Osteoblast (primary cell): ENCODE measurements around the gene ATP5MC2. TPM values are rescaled to one million over a fixed set of nuclear protein-coding genes. Genes with fewer than 3 reads are reported as not detected.

Experiments
- DNase-seq: peaks from one replicate; pipeline ENCODE4 v3.0.0; 2011; ENCODE audit warnings: low spot score, mixed read lengths; ENCODE audit not compliant: insufficient read length; ENCODE audit errors: missing footprints
- H2AFZ ChIP-seq: 2 replicates; pipeline ENCODE4 v1.6.0; 2011; ENCODE audit warnings: mild to moderate bottlenecking, low read length
- H3K27ac ChIP-seq: 2 replicates; pipeline ENCODE4 v1.5.1; 2011; ENCODE audit warnings: mild to moderate bottlenecking, low read depth, low read length, moderate library complexity
- H3K27me3 ChIP-seq: 2 replicates; pipeline ENCODE4 v1.6.0; 2012; ENCODE audit warnings: mild to moderate bottlenecking, control low read depth, inconsistent platforms, low read length, moderate library complexity; ENCODE audit not compliant: insufficient read depth
- H3K36me3 ChIP-seq: 2 replicates; pipeline ENCODE4 v1.5.1; 2011; ENCODE audit warnings: mild to moderate bottlenecking, low read length, control low read depth, moderate library complexity; ENCODE audit not compliant: insufficient read depth
- H3K4me1 ChIP-seq: 2 replicates; pipeline ENCODE4 v1.5.1; 2011; ENCODE audit warnings: mild to moderate bottlenecking, low read length, control low read depth, moderate library complexity; ENCODE audit not compliant: insufficient read depth
- H3K4me2 ChIP-seq: 2 replicates; pipeline ENCODE4 v1.6.0; 2011; ENCODE audit warnings: mild to moderate bottlenecking, low read length; ENCODE audit not compliant: insufficient read depth
- H3K4me3 ChIP-seq: fragments of 200-600 bp; sonication (generic); 3 replicates; pipeline ENCODE4 v1.5.1; 2012; ENCODE audit warnings: mild to moderate bottlenecking, low read length, inconsistent platforms; ENCODE audit not compliant: insufficient read depth
- H3K79me2 ChIP-seq: 2 replicates; pipeline ENCODE4 v1.6.0; 2012; ENCODE audit warnings: mild to moderate bottlenecking, low read length, control low read depth, inconsistent platforms; ENCODE audit not compliant: insufficient read depth
- H3K9me3 ChIP-seq: 2 replicates; pipeline ENCODE4 v1.5.1; 2011; ENCODE audit warnings: low read depth, low read length, control low read depth
- H4K20me1 ChIP-seq: 2 replicates; pipeline ENCODE4 v1.6.0; 2012; ENCODE audit warnings: mild to moderate bottlenecking, low read length, control low read depth; ENCODE audit not compliant: insufficient read depth
- CTCF ChIP-seq: IDR thresholded peaks from 2 replicates; pipeline ENCODE4 v1.5.1; 2011; ENCODE audit warnings: mild to moderate bottlenecking, low read depth, low read length, moderate library complexity; ENCODE audit errors: extremely low read depth
- total RNA-seq: library from RNA; depleted of rRNA; stranded (reverse); fragments of >200 nt; gene quantifications from 2 replicates; pipeline ENCODE4 v1.2.3, GENCODE V29; 2012

Gene ATP5MC2
- total RNA-seq, 1 donor = 95.9 TPM

GRCh38 chr12:53717319-53717718, 41.4 kb upstream of the ATP5MC2 start:
- H3K36me3 ChIP-seq = peaks cover 71% of the 10 kb centered on the region
- H3K79me2 ChIP-seq = no peaks in the 10 kb centered on the region
- no peak overlapping the region for H3K27ac ChIP-seq
- no peak overlapping the region for H3K4me2 ChIP-seq
- H3K27me3 ChIP-seq = no peaks in the 10 kb centered on the region
- no peaks in the 10 kb centered on the region for H4K20me1 ChIP-seq
- H2AFZ ChIP-seq = no peak overlapping the region
- H3K4me3 ChIP-seq = no peak overlapping the region
- no peak for DNase-seq
- no peaks in the 10 kb centered on the region for H3K9me3 ChIP-seq
- TF ChIP-seq CTCF = no peak
- H3K4me1 ChIP-seq = no peaks in the 10 kb centered on the region

- Histone ChIP-seq H3K27ac (no peak overlapping the region), H3K36me3 (peaks cover 40% of the 10 kb centered on the region), H3K4me2 (no peak overlapping the region), H3K27me3 (peaks cover 9% of the 10 kb centered on the region), H3K4me1 (no peaks in the 10 kb centered on the region), H2AFZ (no peak overlapping the region), H4K20me1 (peaks cover 4% of the 10 kb centered on the region), H3K9me3 (no peaks in the 10 kb centered on the region), H3K4me3 (no peak overlapping the region), H3K79me2 (no peaks in the 10 kb centered on the region)
- DNase-seq = no peak
- TF ChIP-seq CTCF = no peak
These were observed 38.1 kb upstream of the ATP5MC2 start for GRCh38 chr12:53714004-53714403.

- H3K36me3 ChIP-seq = peaks cover 40% of the 10 kb centered on the region
- no peak for DNase-seq
- H3K27me3 ChIP-seq = peaks cover 13% of the 10 kb centered on the region
- H3K4me2 ChIP-seq = no peak overlapping the region
- no peaks in the 10 kb centered on the region for H3K9me3 ChIP-seq
- no peak overlapping the region for H3K27ac ChIP-seq
- no peak overlapping the region for H3K4me3 ChIP-seq
- H2AFZ ChIP-seq = no peak overlapping the region
- H4K20me1 ChIP-seq = peaks cover 4% of the 10 kb centered on the region
- no peaks in the 10 kb centered on the region for H3K79me2 ChIP-seq
- H3K4me1 ChIP-seq = no peaks in the 10 kb centered on the region
- TF ChIP-seq CTCF = no peak
These were observed 37.6 kb upstream of the ATP5MC2 start for GRCh38 chr12:53713516-53713915.

GRCh38 chr12:53712059-53712643, 36.3 kb upstream of the ATP5MC2 start:
- TF ChIP-seq CTCF = no peak
- no peak overlapping the region for H2AFZ ChIP-seq
- H3K79me2 ChIP-seq = no peaks in the 10 kb centered on the region
- H4K20me1 ChIP-seq = peaks cover 4% of the 10 kb centered on the region
- no peak overlapping the region for H3K27ac ChIP-seq
- H3K9me3 ChIP-seq = no peaks in the 10 kb centered on the region
- no peak for DNase-seq
- H3K4me2 ChIP-seq = no peak overlapping the region
- peaks cover 25% of the 10 kb centered on the region for H3K27me3 ChIP-seq
- no peaks in the 10 kb centered on the region for H3K4me1 ChIP-seq
- H3K36me3 ChIP-seq = peaks cover 37% of the 10 kb centered on the region
- H3K4me3 ChIP-seq = no peak overlapping the region
